DND-41 (cell line): ENCODE measurements around the gene CD86.
"Not testable (repeated sequence)": the region's sequence is repeated elsewhere in the genome, so short reads cannot be mapped to it uniquely, and the experiment has no call there.

ENCODE experiments used
- ATAC-seq: fragments of 200-7000 bp; cut with Tn5 transposase; 3 replicates; pipeline ENCODE4 v1.9.1; 2021; ENCODE audit warnings: low read depth; ENCODE audit not compliant: insufficient read depth
- DNase-seq: peaks from one replicate; pipeline ENCODE4 v3.0.0-alpha.2; 2020
- H2AFZ ChIP-seq: 2 replicates; pipeline ENCODE4 v1.6.0; 2012; ENCODE audit warnings: low read depth, low read length
- H3K27ac ChIP-seq: 2 replicates; pipeline ENCODE4 v1.5.1; 2012; ENCODE audit warnings: low read length, inconsistent platforms
- H3K27me3 ChIP-seq: fragments of 200-600 bp; sonication (generic); 2 replicates; pipeline ENCODE4 v1.6.0; 2012; ENCODE audit warnings: low read length, mild to moderate bottlenecking, inconsistent platforms; ENCODE audit not compliant: insufficient read depth, poor library complexity
- H3K36me3 ChIP-seq: 2 replicates; pipeline ENCODE4 v1.5.1; 2012; ENCODE audit warnings: low read length, inconsistent platforms; ENCODE audit not compliant: insufficient read depth
- H3K4me1 ChIP-seq: 2 replicates; pipeline ENCODE4 v1.5.1; 2012; ENCODE audit warnings: mild to moderate bottlenecking, low read length; ENCODE audit not compliant: insufficient read depth
- H3K4me2 ChIP-seq: 2 replicates; pipeline ENCODE4 v1.6.0; 2012; ENCODE audit warnings: mild to moderate bottlenecking, moderate library complexity, low read length, inconsistent platforms; ENCODE audit not compliant: insufficient read depth
- H3K4me3 ChIP-seq, 2 experiments: fragments of 200-600 bp in 1 of 2; shearing (Covaris generic) in 1 of 2; 2 replicates each; pipeline ENCODE4 v1.5.1; 2012 to 2016; ENCODE audit warnings: inconsistent platforms in 2 of 2, low read length in 2 of 2, mild to moderate bottlenecking in 2 of 2, low read depth in 1 of 2, moderate library complexity in 1 of 2
- H3K79me2 ChIP-seq: 2 replicates; pipeline ENCODE4 v1.6.0; 2012; ENCODE audit warnings: low read length, inconsistent platforms; ENCODE audit not compliant: insufficient read depth
- H3K9ac ChIP-seq: 2 replicates; pipeline ENCODE4 v1.6.0; 2012; ENCODE audit warnings: low read depth, mild to moderate bottlenecking, inconsistent platforms, low read length, moderate library complexity
- H3K9me3 ChIP-seq: 2 replicates; pipeline ENCODE4 v1.5.1; 2012; ENCODE audit warnings: low read length, moderate library complexity, mild to moderate bottlenecking, inconsistent platforms; ENCODE audit not compliant: insufficient read depth, severe bottlenecking
- H4K20me1 ChIP-seq: 2 replicates; pipeline ENCODE4 v1.6.0; 2012; ENCODE audit warnings: low read length; ENCODE audit not compliant: insufficient read depth
- EZH2 ChIP-seq: IDR thresholded peaks from 3 replicates; pipeline ENCODE4 v1.6.1; 2012; ENCODE audit warnings: borderline replicate concordance, low read depth, mild to moderate bottlenecking, moderate library complexity, low read length, inconsistent platforms; ENCODE audit not compliant: severe bottlenecking
- TF ChIP-seq, protein P1 (sequence below): IDR thresholded peaks from 2 replicates; pipeline ENCODE4 v1.5.1; 2012; ENCODE audit warnings: borderline replicate concordance, low read length, moderate library complexity, mild to moderate bottlenecking; ENCODE audit not compliant: poor library complexity, severe bottlenecking; ENCODE audit errors: extremely low read depth

Gene CD86

DNA sequence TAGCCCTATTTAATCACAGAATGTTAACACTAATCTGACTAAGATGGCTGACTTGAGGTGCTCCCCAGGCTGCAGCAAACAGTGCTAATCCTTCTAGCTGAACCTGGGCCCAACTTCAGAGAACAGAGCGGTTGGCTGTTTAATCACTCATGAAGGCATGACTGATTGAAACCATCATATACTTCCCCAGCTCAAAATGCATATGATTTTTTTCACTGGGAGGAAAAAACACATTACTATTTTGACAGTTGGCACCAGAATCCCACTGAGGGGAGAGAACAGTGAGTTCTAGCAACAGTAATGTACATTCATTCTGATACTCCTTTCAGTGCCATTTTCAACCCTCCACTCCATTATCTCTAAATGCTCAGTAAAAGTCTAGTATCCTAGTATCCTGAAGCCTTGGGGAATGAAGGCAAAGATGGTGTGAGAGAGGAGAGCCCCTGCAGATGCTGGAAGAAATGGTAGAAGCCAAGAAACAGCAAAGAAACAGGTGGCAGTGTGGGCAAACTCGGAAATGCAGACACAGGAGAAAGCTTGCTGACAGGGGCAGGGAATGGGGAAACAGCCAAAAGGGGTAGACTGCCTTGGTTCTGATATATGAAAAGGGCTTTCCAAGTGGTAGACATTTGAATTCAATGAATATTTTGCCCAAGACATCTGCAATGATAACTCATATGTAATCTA lies 93.9 kb downstream of the CD86 start:
- H3K27ac ChIP-seq: no peak overlapping the region
- no peaks in the 10 kb centered on the region for H3K4me1 ChIP-seq
- H3K9ac ChIP-seq: no peak overlapping the region
- TF ChIP-seq, protein P1, sequence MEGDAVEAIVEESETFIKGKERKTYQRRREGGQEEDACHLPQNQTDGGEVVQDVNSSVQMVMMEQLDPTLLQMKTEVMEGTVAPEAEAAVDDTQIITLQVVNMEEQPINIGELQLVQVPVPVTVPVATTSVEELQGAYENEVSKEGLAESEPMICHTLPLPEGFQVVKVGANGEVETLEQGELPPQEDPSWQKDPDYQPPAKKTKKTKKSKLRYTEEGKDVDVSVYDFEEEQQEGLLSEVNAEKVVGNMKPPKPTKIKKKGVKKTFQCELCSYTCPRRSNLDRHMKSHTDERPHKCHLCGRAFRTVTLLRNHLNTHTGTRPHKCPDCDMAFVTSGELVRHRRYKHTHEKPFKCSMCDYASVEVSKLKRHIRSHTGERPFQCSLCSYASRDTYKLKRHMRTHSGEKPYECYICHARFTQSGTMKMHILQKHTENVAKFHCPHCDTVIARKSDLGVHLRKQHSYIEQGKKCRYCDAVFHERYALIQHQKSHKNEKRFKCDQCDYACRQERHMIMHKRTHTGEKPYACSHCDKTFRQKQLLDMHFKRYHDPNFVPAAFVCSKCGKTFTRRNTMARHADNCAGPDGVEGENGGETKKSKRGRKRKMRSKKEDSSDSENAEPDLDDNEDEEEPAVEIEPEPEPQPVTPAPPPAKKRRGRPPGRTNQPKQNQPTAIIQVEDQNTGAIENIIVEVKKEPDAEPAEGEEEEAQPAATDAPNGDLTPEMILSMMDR: no peak
- TF ChIP-seq EZH2: no peak
- H3K79me2 ChIP-seq: no peaks in the 10 kb centered on the region
- no peak overlapping the region for H3K4me2 ChIP-seq
- ATAC-seq (no peak), DNase-seq (no peak)
- H3K36me3 ChIP-seq: no peaks in the 10 kb centered on the region
- H4K20me1 ChIP-seq: no peaks in the 10 kb centered on the region
- H3K27me3 ChIP-seq: no peaks in the 10 kb centered on the region
- no peak overlapping the region for H2AFZ ChIP-seq
- peaks cover 2% of the 10 kb centered on the region for H3K9me3 ChIP-seq
- H3K4me3 ChIP-seq: no peak overlapping the region

DNA sequence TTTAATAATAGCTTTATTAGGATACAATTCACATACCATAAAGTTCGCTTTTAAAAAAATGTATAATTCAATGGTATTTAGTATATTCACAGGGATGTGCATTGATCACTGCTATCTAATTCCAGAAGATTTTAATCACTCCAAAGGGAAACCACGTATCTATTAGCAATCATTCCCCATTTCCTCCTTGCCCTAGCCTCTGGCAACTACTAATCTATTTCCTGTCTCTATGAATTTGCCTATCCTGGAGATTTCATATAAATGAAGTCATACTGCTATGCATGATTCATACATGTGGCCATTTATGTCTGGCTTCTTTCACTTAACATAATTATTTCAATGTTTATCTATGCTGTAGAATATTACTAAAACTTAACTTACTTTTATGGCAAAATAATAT lies 96.3 kb downstream of the CD86 start:
- Histone ChIP-seq H3K79me2 (no peaks in the 10 kb centered on the region), H3K9ac (no peak overlapping the region), H2AFZ (no peak overlapping the region), H3K9me3 (peaks cover 20% of the 10 kb centered on the region), H3K4me3 (no peak overlapping the region), H3K4me2 (no peak overlapping the region), H4K20me1 (no peaks in the 10 kb centered on the region), H3K4me1 (no peaks in the 10 kb centered on the region), H3K27ac (no peak overlapping the region), H3K27me3 (no peaks in the 10 kb centered on the region), H3K36me3 (no peaks in the 10 kb centered on the region)
- no peak for DNase-seq
- TF ChIP-seq, protein P1: no peak
- TF ChIP-seq EZH2: no peak
- ATAC-seq: no peak

DNA sequence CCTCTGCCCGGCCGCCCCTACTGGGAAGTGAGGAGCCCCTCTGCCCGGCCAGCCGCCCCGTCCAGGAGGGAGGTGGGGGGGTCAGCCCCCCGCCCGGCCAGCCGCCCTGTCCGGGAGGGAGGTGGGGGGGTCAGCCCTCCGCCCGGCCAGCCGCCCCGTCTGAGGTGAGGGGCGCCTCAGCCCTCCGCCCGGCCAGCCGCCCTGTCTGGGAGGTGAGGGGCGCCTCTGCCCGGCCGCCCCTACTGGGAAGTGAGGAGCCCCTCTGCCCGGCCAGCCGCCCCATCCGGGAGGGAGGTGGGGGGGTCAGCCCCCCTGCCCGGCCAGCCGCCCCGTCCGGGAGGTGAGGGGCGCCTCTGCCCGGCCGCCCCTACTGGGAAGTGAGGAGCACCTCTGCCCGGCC lies 109.8 kb downstream of the CD86 start:
- not testable (repeated sequence) for H3K79me2 ChIP-seq, H3K4me1 ChIP-seq, H3K27me3 ChIP-seq, H3K4me2 ChIP-seq, ATAC-seq, H3K4me3 ChIP-seq, H3K9me3 ChIP-seq, H3K27ac ChIP-seq, H3K9ac ChIP-seq, H4K20me1 ChIP-seq, DNase-seq, H3K36me3 ChIP-seq, H2AFZ ChIP-seq

DNA sequence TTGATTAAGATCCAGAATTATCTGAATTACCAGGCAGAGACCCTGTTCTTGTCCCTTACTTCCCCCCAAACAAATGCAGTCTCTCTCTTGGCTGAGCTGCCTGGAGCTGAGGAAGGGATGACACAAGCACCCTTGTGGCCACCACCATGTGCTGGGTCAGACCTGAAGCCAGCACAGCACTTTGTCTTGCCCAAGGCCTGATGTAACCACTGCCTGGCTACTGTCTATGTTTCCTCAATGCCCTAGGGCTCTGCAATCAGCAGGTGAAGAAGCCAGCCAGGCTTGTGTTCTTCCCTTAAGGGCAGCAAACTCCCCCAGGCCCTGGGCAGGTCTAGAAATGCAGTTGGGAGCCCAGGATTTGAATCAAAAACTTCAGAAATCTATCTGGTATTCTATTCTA lies 112.5 kb downstream of the CD86 start:
- no peaks in the 10 kb centered on the region for H3K4me1 ChIP-seq
- no peak for TF ChIP-seq EZH2
- TF ChIP-seq, protein P1: no peak
- H3K36me3 ChIP-seq: no peaks in the 10 kb centered on the region
- H3K4me2 ChIP-seq: no peak overlapping the region
- no peak overlapping the region for H3K27ac ChIP-seq
- DNase-seq (no peak), ATAC-seq (no peak)
- no peaks in the 10 kb centered on the region for H3K27me3 ChIP-seq
- H4K20me1 ChIP-seq: no peaks in the 10 kb centered on the region
- H3K9me3 ChIP-seq: no peaks in the 10 kb centered on the region
- H3K9ac ChIP-seq: no peak overlapping the region
- no peaks in the 10 kb centered on the region for H3K79me2 ChIP-seq
- no peak overlapping the region for H2AFZ ChIP-seq
- no peak overlapping the region for H3K4me3 ChIP-seq
